GM12878 (cell line): ENCODE data around the gene GRIN2C. TPM values are rescaled to one million over a fixed set of nuclear protein-coding genes. Genes with fewer than 3 reads are reported as not detected.

Experiments
- ATAC-seq: fragments of 200-7000 bp; cut with Tn5 transposase; 3 replicates; pipeline ENCODE4 v1.9.1; 2020; ENCODE audit warnings: mild to moderate bottlenecking, moderate library complexity
- BruUV-seq: library from RNA; stranded (reverse); fragments of 400-500 nt; replicated peaks from 2 replicates; lab custom pipeline; 2021; lab: Mats Ljungman, UMichigan
- CTCF ChIA-PET: fragments of 300-600 bp; sonication (Branson Sonifier 250); formaldehyde crosslinking; extraction: SDS; loops from one replicate; lab custom pipeline; 2021; ENCODE audit warnings: inconsistent platforms; lab: Yijun Ruan, JAX
- POLR2A ChIA-PET: fragments of 350-600 bp; formaldehyde crosslinking; extraction: SDS; loops from one replicate; lab custom pipeline; 2021; ENCODE audit warnings: inconsistent platforms; lab: Charles Lee
- RAD21 ChIA-PET: fragments of 300-600 bp; sonication (Branson Sonifier 250); formaldehyde crosslinking; loops from one replicate; lab custom pipeline; 2023; ENCODE audit warnings: antibody characterized with exemption; ENCODE audit not compliant: unreplicated experiment; lab: Charles Lee
- SMC1A ChIA-PET: fragments of 300-600 bp; sonication (Branson Sonifier 250); formaldehyde crosslinking; loops from one replicate; lab custom pipeline; 2023; ENCODE audit not compliant: unreplicated experiment, uncharacterized antibody; lab: Charles Lee
- DNase-seq: peaks from one replicate; pipeline ENCODE4 v3.0.0-alpha.2; 2011; ENCODE audit warnings: low read depth, low spot score
- FAIRE-seq: peaks from 3 replicates; lab custom pipeline; 2011; peaks lifted over from hg19 to GRCh38; lab: Jason Lieb, UNC
- H2AFZ ChIP-seq: 2 replicates; pipeline ENCODE4 v1.6.0; 2011; ENCODE audit warnings: low read depth, low read length, control low read depth; ENCODE audit not compliant: control insufficient read depth
- H3K27ac ChIP-seq: 2 replicates; pipeline ENCODE4 v1.5.1; 2011; ENCODE audit warnings: control low read depth; ENCODE audit not compliant: control insufficient read depth, insufficient read depth
- H3K27me3 ChIP-seq, 2 experiments: replicated peaks in 1 of 2; 2 replicates each; pipeline versions ENCODE4 v1.6.0 to v1.6.1; 2011; ENCODE audit warnings: low read length in 1 of 2; ENCODE audit not compliant: control insufficient read depth in 2 of 2, insufficient read depth in 2 of 2
- H3K36me3 ChIP-seq, 2 experiments: 2 replicates each; pipeline ENCODE4 v1.5.1; 2011; ENCODE audit warnings: low read length in 1 of 2; ENCODE audit not compliant: control insufficient read depth in 2 of 2, insufficient read depth in 2 of 2
- H3K4me1 ChIP-seq: 2 replicates; pipeline ENCODE4 v1.6.1; 2011; ENCODE audit warnings: mild to moderate bottlenecking, low read length, moderate library complexity, mixed read lengths; ENCODE audit not compliant: control insufficient read depth, insufficient read depth
- H3K4me2 ChIP-seq: 2 replicates; pipeline ENCODE4 v1.6.0; 2011; ENCODE audit warnings: control low read depth; ENCODE audit not compliant: control insufficient read depth, insufficient read depth
- H3K4me3 ChIP-seq: fragments of 200-600 bp; sonication (generic); 2 replicates; pipeline ENCODE4 v1.5.1; 2016
- H3K79me2 ChIP-seq: 2 replicates; pipeline ENCODE4 v1.6.0; 2011; ENCODE audit warnings: low read length; ENCODE audit not compliant: control insufficient read depth, insufficient read depth
- H3K9ac ChIP-seq: 2 replicates; pipeline ENCODE4 v1.8.0; 2011; ENCODE audit warnings: low read length, control low read depth, mixed read lengths; ENCODE audit not compliant: control insufficient read depth, insufficient read depth
- H3K9me3 ChIP-seq: replicated peaks from 3 replicates; pipeline ENCODE4 v1.5.1; 2011; ENCODE audit warnings: mild to moderate bottlenecking, low read length; ENCODE audit not compliant: control insufficient read depth, insufficient read depth
- H4K20me1 ChIP-seq: 2 replicates; pipeline ENCODE4 v1.6.0; 2011; ENCODE audit not compliant: control insufficient read depth, insufficient read depth
- EZH2 ChIP-seq: IDR thresholded peaks from 2 replicates; pipeline ENCODE4 v1.6.1; 2012; ENCODE audit warnings: low read depth, mild to moderate bottlenecking, control low read depth, inconsistent platforms, low read length, borderline replicate concordance; ENCODE audit not compliant: control insufficient read depth
- MXI1 ChIP-seq: fragments of 150-350 bp; IDR thresholded peaks from 2 replicates; pipeline ENCODE4 v1.6.1; 2011; ENCODE audit warnings: low read depth, mild to moderate bottlenecking, inconsistent platforms, low read length, improper control_type of control experiment
- NFIC ChIP-seq: IDR thresholded peaks from 2 replicates; pipeline ENCODE4 v1.6.1; 2012; ENCODE audit warnings: low read depth, mild to moderate bottlenecking, inconsistent platforms, low read length, moderate library complexity
- NFXL1 ChIP-seq: fragments of 450-650 bp; IDR thresholded peaks from 2 replicates; pipeline ENCODE4 v1.6.1; 2017; ENCODE audit warnings: antibody characterized with exemption, mild to moderate bottlenecking, borderline replicate concordance
- NFYA ChIP-seq: IDR thresholded peaks from 2 replicates; pipeline ENCODE4 v1.6.1; 2011; ENCODE audit warnings: low read depth, mild to moderate bottlenecking, low read length, improper control_type of control experiment, borderline replicate concordance
- ZBTB33 ChIP-seq: fragments of 450-650 bp; IDR thresholded peaks from 2 replicates; pipeline ENCODE4 v1.6.1; 2017; ENCODE audit warnings: mild to moderate bottlenecking
- WGBS: methylation state at CpG from one replicate; pipeline ENCODE4 v1.1.6; 2016; ENCODE audit warnings: low lambda C conversion rate; ENCODE audit not compliant: insufficient replicate concordance, insufficient coverage; ENCODE audit errors: missing lambda C conversion rate; 5-methylcytosine and 5-hydroxymethylcytosine counted together
- in situ Hi-C: fragments of 300-500 bp; cut with MboI; formaldehyde crosslinking; loops from 9 replicates; pipeline ENCODE4 v1.14.3; 2018; ENCODE audit warnings: mixed read lengths
- intact Hi-C: fragments of 100-400 bp; cut with micrococcal nuclease; formaldehyde crosslinking; loops from one replicate; pipeline ENCODE4 v1.14.2; 2022; ENCODE audit not compliant: unreplicated experiment
- polyA plus RNA-seq, 11 experiments: library from polyadenylated mRNA; depleted of rRNA in 4 of 11; unstranded in 6 of 11; stranded (reverse) in 5 of 11; fragments of >200 nt; fragmentation: Nextera tagmentation in 4 of 11; fragmentation: Illumina TruSeq in 1 of 11; extraction: Ambion mirVana in 4 of 11; extraction: Trizol in 1 of 11; gene quantifications; 1 replicate in 1 of 11; 2 replicates in 10 of 11; pipeline versions ENCODE4 v1.2.1 to v1.2.3, GENCODE V29; 2011 to 2016; ENCODE audit warnings: inconsistent platforms in 2 of 11, missing spikeins in 2 of 11, low read depth in 1 of 11
- total RNA-seq, 4 experiments: library from RNA; depleted of rRNA in 3 of 4; stranded (reverse); fragments of >200 nt in 3 of 4; fragmentation: Illumina TruSeq in 1 of 4; extraction: Trizol in 1 of 4; gene quantifications; 2 replicates each; pipeline versions ENCODE4 v1.2.1 to v1.2.3, GENCODE V29; 2013 to 2021

GRIN2C gene
- total and polyA plus RNA-seq, 10 of the 15 experiments (the other 5 are each of a cell fraction or from before 2014, with no cell fraction given), result 0.01 to 0.20 (median 0.11) TPM; not detected in 2

- in situ Hi-C loops, result no loop called here
- no peaks in the 10 kb centered on the region for H3K27me3 ChIP-seq
- WGBS, result 79% methylated on average over 7 of the region's 7 CpGs
- no peak overlapping the region for H2AFZ ChIP-seq
- TF ChIP-seq NFYA, result no peak
- no peak for TF ChIP-seq NFIC
- no peak for TF ChIP-seq NFXL1
- no peak for TF ChIP-seq MXI1
- no peak for TF ChIP-seq ZBTB33
- TF ChIP-seq EZH2, result no peak
- H3K9ac ChIP-seq, result no peak overlapping the region
- intact Hi-C loops, result no loop called here
- no peak overlapping the region for H3K4me3 ChIP-seq
- DNase-seq, result no peak
- RAD21 ChIA-PET, result no interaction called here
- H3K27ac ChIP-seq, result no peak overlapping the region
- no peaks in the 10 kb centered on the region; a peak in 2 of 4 replicates for H3K36me3 ChIP-seq
- H3K4me2 ChIP-seq, result no peak overlapping the region
- H3K4me1 ChIP-seq, result no peaks in the 10 kb centered on the region
- ATAC-seq, result no peak
- POLR2A ChIA-PET, result no interaction called here
- FAIRE-seq, result no peak
- CTCF ChIA-PET, result interaction anchor here (1.2 kb wide), 1 partner anchor 61 kb away, joined by 3 read pairs; no protein-coding TSS in a partner anchor
- SMC1A ChIA-PET, result no interaction called here
- no peaks in the 10 kb centered on the region for H4K20me1 ChIP-seq
- no peaks in the 10 kb centered on the region for H3K9me3 ChIP-seq
- no TSS peak for BruUV-seq
- no peaks in the 10 kb centered on the region for H3K79me2 ChIP-seq
Measured at GRCh38 chr17:74804683-74805082, 55.0 kb downstream of the GRIN2C start.
